Naive thymus-derived CD4-positive, alpha-beta T cell (primary cell): ENCODE measurements around the gene CCDC88B. TPM values are rescaled to one million over a fixed set of nuclear protein-coding genes. Genes with fewer than 3 reads are reported as not detected.

ENCODE experiments used
- ATAC-seq: fragments of 150-1000 bp; cut with Tn5 transposase; 2 replicates; pipeline ENCODE4 v1.10.0; 2021; ENCODE audit warnings: mild to moderate bottlenecking, moderate library complexity
- CTCF ChIA-PET: fragments of 350-600 bp; sonication (Branson Sonifier 250); formaldehyde crosslinking; loops from one replicate; lab custom pipeline; 2021; ENCODE audit warnings: antibody characterized with exemption; lab: Charles Lee
- POLR2A ChIA-PET: fragments of 350-600 bp; sonication (Branson Sonifier 250); formaldehyde crosslinking; loops from one replicate; lab custom pipeline; 2021; ENCODE audit warnings: antibody characterized with exemption, inconsistent platforms; lab: Charles Lee
- DNase-seq, 9 donors: peaks; one replicate each; pipeline versions ENCODE4 v3.0.0 to v3.0.0-alpha.2; 2020 to 2022; ENCODE audit warnings: mixed read lengths in 1 of 9
- H3K27ac ChIP-seq: one replicate; pipeline ENCODE4 v1.7.0; 2013; ENCODE audit warnings: mild to moderate bottlenecking, low read depth, low read length, moderate library complexity
- H3K27me3 ChIP-seq, 2 donors: one replicate each; pipeline ENCODE4 v1.7.0; 2013; ENCODE audit warnings: low read length in 2 of 2, mild to moderate bottlenecking in 2 of 2, moderate library complexity in 2 of 2; ENCODE audit not compliant: control insufficient read depth in 2 of 2, insufficient read depth in 2 of 2
- H3K36me3 ChIP-seq, 3 experiments: 1 replicate in 2 of 3; 2 replicates in 1 of 3; pipeline ENCODE4 v1.7.0; 2013; ENCODE audit warnings: low read length in 3 of 3, mild to moderate bottlenecking in 3 of 3, moderate library complexity in 1 of 3; ENCODE audit not compliant: insufficient read depth in 3 of 3, control insufficient read depth in 2 of 3
- H3K4me1 ChIP-seq, 2 donors: one replicate each; pipeline ENCODE4 v1.7.0; 2013; ENCODE audit warnings: low read length in 2 of 2, mild to moderate bottlenecking in 2 of 2, moderate library complexity in 1 of 2; ENCODE audit not compliant: control insufficient read depth in 2 of 2, insufficient read depth in 2 of 2
- H3K4me3 ChIP-seq: 2 replicates; pipeline ENCODE4 v1.7.0; 2013; ENCODE audit warnings: mild to moderate bottlenecking, low read length
- H3K9me3 ChIP-seq, 3 experiments: 1 replicate in 2 of 3; 2 replicates in 1 of 3; pipeline ENCODE4 v1.7.0; 2013; ENCODE audit warnings: low read length in 3 of 3; ENCODE audit not compliant: control insufficient read depth in 2 of 3
- H3K27ac Mint-ChIP-seq, 9 donors: one replicate each; pipeline ENCODE4 v1.8.0; 2020 to 2022; ENCODE audit warnings: mixed read lengths in 9 of 9, mild to moderate bottlenecking in 8 of 9, moderate library complexity in 5 of 9, inconsistent platforms in 2 of 9
- H3K27me3 Mint-ChIP-seq, 5 donors: one replicate each; pipeline ENCODE4 v1.8.0; 2021 to 2022; ENCODE audit warnings: mixed read lengths in 5 of 5, mild to moderate bottlenecking in 1 of 5
- H3K36me3 Mint-ChIP-seq, 5 donors: one replicate each; pipeline ENCODE4 v1.8.0; 2020 to 2022; ENCODE audit warnings: mixed read lengths in 5 of 5, mild to moderate bottlenecking in 3 of 5, inconsistent platforms in 1 of 5
- H3K4me1 Mint-ChIP-seq, 7 donors: one replicate each; pipeline ENCODE4 v1.8.0; 2020 to 2022; ENCODE audit warnings: mixed read lengths in 7 of 7, mild to moderate bottlenecking in 3 of 7, inconsistent platforms in 1 of 7
- H3K4me3 Mint-ChIP-seq, 10 donors: one replicate each; pipeline ENCODE4 v1.8.0; 2020 to 2022; ENCODE audit warnings: mild to moderate bottlenecking in 10 of 10, mixed read lengths in 10 of 10, moderate library complexity in 6 of 10, inconsistent platforms in 2 of 10
- H3K9me3 Mint-ChIP-seq, 11 donors: one replicate each; pipeline ENCODE4 v1.8.0; 2020 to 2022; ENCODE audit warnings: mixed read lengths in 11 of 11, mild to moderate bottlenecking in 4 of 11, inconsistent platforms in 1 of 11, moderate library complexity in 1 of 11
- intact Hi-C, 2 donors: fragments of 100-400 bp; cut with micrococcal nuclease; formaldehyde crosslinking; loops; one replicate each; pipeline ENCODE4 v1.15.1; 2023
- polyA plus RNA-seq, 2 donors: library from polyadenylated mRNA; unstranded; fragments of 300-500 nt; fragmentation: Illumina TruSeq; gene quantifications; one replicate each; pipeline ENCODE4 v1.2.3, GENCODE V29; 2021
- total RNA-seq, 6 experiments: library from RNA in 5 of 6; stranded (reverse) in 5 of 6; gene quantifications; 1 replicate in 5 of 6; 2 replicates in 1 of 6; pipeline ENCODE4 v1.2.3 and lab custom pipeline; 2021 to 2026

The CCDC88B gene
- total and polyA plus RNA-seq, 7 experiments from 2014 or later: 12.8 to 182 (median 74.3) TPM

DNA sequence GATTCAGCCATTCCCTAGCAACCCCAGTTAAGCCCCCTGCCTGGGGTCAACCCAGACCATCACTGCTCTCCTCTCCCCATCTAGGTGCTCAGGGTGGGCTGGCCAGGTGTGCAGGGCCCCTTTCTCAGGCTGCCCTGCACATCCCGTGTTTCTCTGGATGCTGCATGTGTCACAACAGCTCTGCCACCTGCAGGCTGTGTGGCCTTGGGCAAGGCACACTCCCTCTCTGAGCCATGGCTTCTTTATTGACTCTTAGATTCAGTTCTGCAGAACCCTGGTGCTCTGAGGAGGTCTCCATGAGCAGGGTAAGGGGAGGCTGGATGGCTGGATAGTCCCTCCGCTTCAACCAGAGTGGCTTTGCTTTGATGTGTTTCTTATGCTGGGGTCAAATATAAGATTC is 43.6 kb downstream of the CCDC88B start:
- Mint-ChIP-seq H3K27me3 (peaks cover 0 to 16% (median 0%) of the 10 kb centered on the region in 5 donors), H3K27ac (no peak overlapping the region)
- H3K36me3 ChIP-seq: no peaks in the 10 kb centered on the region

GRCh38 chr11:64384028-64384737 is 44.2 kb downstream of the CCDC88B start:
- POLR2A ChIA-PET: no interaction called here
- ATAC-seq: no peak
- H3K27ac ChIP-seq: no peak overlapping the region
- H3K36me3 ChIP-seq: no peaks in the 10 kb centered on the region
- H3K9me3 ChIP-seq: no peaks in the 10 kb centered on the region
- peaks cover 0 to 20% (median 10%) of the 10 kb centered on the region in 7 donors for H3K4me1 Mint-ChIP-seq
- intact Hi-C loops: no loop called here
- no peak overlapping the region for H3K27ac Mint-ChIP-seq
- no peak overlapping the region for H3K4me3 ChIP-seq
- H3K4me1 ChIP-seq: no peaks in the 10 kb centered on the region
- H3K36me3 Mint-ChIP-seq: no peaks in the 10 kb centered on the region
- no peaks in the 10 kb centered on the region for H3K9me3 Mint-ChIP-seq
- peaks cover 0 to 17% (median 0%) of the 10 kb centered on the region in 5 donors for H3K27me3 Mint-ChIP-seq
- DNase-seq: no peak
- H3K27me3 ChIP-seq: no peaks in the 10 kb centered on the region
- no peak overlapping the region for H3K4me3 Mint-ChIP-seq
- CTCF ChIA-PET: no interaction called here

More for the DNA sequence above, 43.6 kb downstream of the CCDC88B start:
- Mint-ChIP-seq H3K9me3 (no peaks in the 10 kb centered on the region), H3K4me3 (no peak overlapping the region), H3K36me3 (no peaks in the 10 kb centered on the region), H3K4me1 (peaks cover 0 to 20% (median 10%) of the 10 kb centered on the region in 7 donors)
- DNase-seq: no peak
- no peaks in the 10 kb centered on the region for H3K4me1 ChIP-seq
- no peaks in the 10 kb centered on the region for H3K27me3 ChIP-seq
- H3K4me3 ChIP-seq: no peak overlapping the region
- ATAC-seq: no peak
- POLR2A ChIA-PET: no interaction called here
- H3K27ac ChIP-seq: no peak overlapping the region
- CTCF ChIA-PET: no interaction called here
- no peaks in the 10 kb centered on the region for H3K9me3 ChIP-seq
- intact Hi-C loops: no loop called here

DNA sequence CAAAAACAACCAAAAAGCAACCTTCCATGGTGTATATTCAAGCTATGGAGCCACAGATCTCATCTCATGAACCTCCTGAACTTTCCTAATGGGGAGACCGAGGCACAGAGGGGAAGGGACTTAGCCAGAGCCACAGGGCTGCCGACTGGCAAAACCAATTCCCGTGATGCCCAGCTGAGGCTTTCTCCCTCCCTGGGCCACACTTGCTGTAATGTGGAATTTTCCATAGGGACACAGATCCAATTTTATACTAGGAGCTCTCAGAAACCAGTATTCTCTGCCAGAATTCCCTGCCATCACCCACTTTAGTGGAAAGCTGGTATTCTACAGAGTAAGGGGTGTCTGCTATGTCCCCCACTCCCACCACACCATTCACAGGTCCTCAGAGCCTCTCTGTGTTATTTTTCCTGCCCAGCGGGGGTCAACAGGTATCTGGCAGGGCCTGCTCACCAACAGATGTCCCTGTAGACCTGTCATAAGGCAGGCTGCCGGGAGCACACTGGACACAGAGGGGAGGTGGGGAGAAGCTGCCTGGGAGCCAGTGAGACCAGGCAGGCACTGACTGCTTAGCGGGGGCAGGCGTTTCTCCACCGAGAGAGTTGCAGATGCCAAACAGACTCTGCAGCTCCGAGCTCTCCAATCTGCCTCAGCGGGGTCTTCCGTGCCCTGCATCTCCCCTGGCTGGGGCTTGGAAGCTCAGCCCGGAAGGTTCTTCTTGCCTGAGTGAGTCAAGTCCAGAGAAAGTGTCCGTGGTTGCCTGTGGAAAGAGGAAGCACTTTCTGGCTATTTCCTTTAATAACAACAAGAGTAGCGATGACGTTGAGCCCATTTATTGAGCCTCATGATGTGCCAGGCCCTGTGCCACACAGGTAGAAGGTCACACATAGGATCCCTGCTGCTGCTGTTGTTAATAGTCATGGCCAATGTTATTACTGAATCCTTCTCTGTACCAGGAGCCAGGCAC is 45.3 kb downstream of the CCDC88B start:
- no peaks in the 10 kb centered on the region for H3K36me3 Mint-ChIP-seq
- H3K36me3 ChIP-seq: no peaks in the 10 kb centered on the region
- CTCF ChIA-PET: no interaction called here
- no peaks in the 10 kb centered on the region for H3K27me3 ChIP-seq
- POLR2A ChIA-PET: no interaction called here
- H3K9me3 Mint-ChIP-seq: peaks cover 0 to 7% (median 0%) of the 10 kb centered on the region in 11 donors
- intact Hi-C loops: no loop called here
- ATAC-seq (peak; percentile 45), DNase-seq (no peak)
- H3K4me1 Mint-ChIP-seq: peaks cover 0 to 27% (median 13%) of the 10 kb centered on the region in 7 donors
- H3K27me3 Mint-ChIP-seq: peaks cover 0 to 25% (median 0%) of the 10 kb centered on the region in 5 donors
- no peaks in the 10 kb centered on the region for H3K9me3 ChIP-seq
- no peak overlapping the region for H3K27ac ChIP-seq
- H3K27ac Mint-ChIP-seq: peak overlapping the region in 1 of 9 donors; percentile 2
- no peaks in the 10 kb centered on the region for H3K4me1 ChIP-seq
- no peak overlapping the region for H3K4me3 ChIP-seq
- no peak overlapping the region for H3K4me3 Mint-ChIP-seq

- no peaks in the 10 kb centered on the region for H3K27me3 ChIP-seq
- ATAC-seq (peak; percentile 78), DNase-seq (peak in 3 of 9 donors; percentile 6 to 30 (median 12))
- intact Hi-C loops: no loop called here
- H3K9me3 ChIP-seq: no peaks in the 10 kb centered on the region
- H3K27me3 Mint-ChIP-seq: peaks cover 0 to 32% (median 0%) of the 10 kb centered on the region in 5 donors
- no peaks in the 10 kb centered on the region for H3K36me3 Mint-ChIP-seq
- peaks cover 0 to 13% (median 0%) of the 10 kb centered on the region in 11 donors for H3K9me3 Mint-ChIP-seq
- H3K27ac Mint-ChIP-seq: peak overlapping the region in 1 of 9 donors; percentile 2
- no peaks in the 10 kb centered on the region for H3K36me3 ChIP-seq
- H3K4me1 ChIP-seq: no peaks in the 10 kb centered on the region
- CTCF ChIA-PET: no interaction called here
- POLR2A ChIA-PET: no interaction called here
- H3K4me3 ChIP-seq: no peak overlapping the region
- peaks cover 0 to 36% (median 20%) of the 10 kb centered on the region in 7 donors for H3K4me1 Mint-ChIP-seq
- H3K27ac ChIP-seq: no peak overlapping the region
- no peak overlapping the region for H3K4me3 Mint-ChIP-seq
Observed at GRCh38 chr11:64385945-64386704, 46.1 kb downstream of the CCDC88B start.

DNA sequence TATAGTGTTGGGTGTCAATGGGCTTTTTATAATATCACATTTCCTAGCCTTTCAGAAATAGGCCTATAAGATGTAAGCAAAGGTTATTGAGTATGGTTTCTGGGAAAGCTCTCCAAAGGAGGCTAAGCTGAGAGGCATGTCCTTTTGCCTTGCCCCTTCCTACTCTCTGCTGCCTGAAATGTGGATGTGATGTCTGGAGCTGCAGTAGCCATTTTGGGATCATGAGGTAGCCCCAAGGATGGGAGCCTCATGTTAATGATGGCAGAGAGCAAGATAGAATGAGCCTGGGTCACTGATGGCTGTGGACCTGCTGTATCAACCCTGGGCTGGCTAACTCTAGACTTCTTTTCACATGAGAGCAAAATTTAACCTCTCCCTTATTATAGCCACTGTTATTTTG is 47.9 kb downstream of the CCDC88B start:
- Histone ChIP-seq H3K36me3 (no peaks in the 10 kb centered on the region), H3K27ac (no peak overlapping the region), H3K4me1 (peaks cover 0 to 4% of the 10 kb centered on the region in 2 donors), H3K27me3 (no peaks in the 10 kb centered on the region), H3K4me3 (no peak overlapping the region), H3K9me3 (no peaks in the 10 kb centered on the region)
- DNase-seq (no peak), ATAC-seq (no peak)
- intact Hi-C loops: no loop called here
- POLR2A ChIA-PET: no interaction called here
- CTCF ChIA-PET: no interaction called here
- Mint-ChIP-seq H3K9me3 (peaks cover 0 to 13% (median 0%) of the 10 kb centered on the region in 11 donors), H3K36me3 (no peaks in the 10 kb centered on the region), H3K27me3 (peaks cover 0 to 35% (median 0%) of the 10 kb centered on the region in 5 donors), H3K4me1 (peaks cover 0 to 44% (median 28%) of the 10 kb centered on the region in 7 donors), H3K27ac (no peak overlapping the region), H3K4me3 (no peak overlapping the region)

GRCh38 chr11:64388894-64389293 is 48.9 kb downstream of the CCDC88B start:
- no peaks in the 10 kb centered on the region for H3K36me3 ChIP-seq
- peaks cover 0 to 35% (median 0%) of the 10 kb centered on the region in 5 donors for H3K27me3 Mint-ChIP-seq
- intact Hi-C loops: no loop called here
- no peaks in the 10 kb centered on the region for H3K36me3 Mint-ChIP-seq
- POLR2A ChIA-PET: no interaction called here
- no peak overlapping the region for H3K27ac ChIP-seq
- no peaks in the 10 kb centered on the region for H3K9me3 ChIP-seq
- CTCF ChIA-PET: no interaction called here
- no peak for ATAC-seq
- H3K9me3 Mint-ChIP-seq: peaks cover 0 to 13% (median 0%) of the 10 kb centered on the region in 11 donors
- no peaks in the 10 kb centered on the region for H3K27me3 ChIP-seq
- H3K4me3 Mint-ChIP-seq: no peak overlapping the region
- DNase-seq: no peak
- H3K27ac Mint-ChIP-seq: peak overlapping the region in 1 of 9 donors; percentile 65
- H3K4me1 Mint-ChIP-seq: peaks cover 0 to 44% (median 28%) of the 10 kb centered on the region in 7 donors
- H3K4me3 ChIP-seq: no peak overlapping the region
- peaks cover 0 to 4% of the 10 kb centered on the region in 2 donors for H3K4me1 ChIP-seq
